GM21529 (cell line): ENCODE results near the gene LHFPL4.
"Not testable (repeated sequence)": the region's sequence is repeated elsewhere in the genome, so short reads cannot be mapped to it uniquely, and the experiment has no call there.

ENCODE experiments used
- ATAC-seq: cut with Tn5 transposase; IDR thresholded peaks from one replicate; pipeline ENCODE4 v1.9.1; 2021; ENCODE audit not compliant: unreplicated experiment

The LHFPL4 gene

GRCh38 chr3:9542182-9542581, 11.4 kb downstream of the LHFPL4 start:
- no peak for ATAC-seq

GRCh38 chr3:9536212-9536611, 17.4 kb downstream of the LHFPL4 start:
- ATAC-seq = no peak

GRCh38 chr3:9534429-9534828, 19.2 kb downstream of the LHFPL4 start:
- no peak for ATAC-seq

- no peak for ATAC-seq
Observed at GRCh38 chr3:9525078-9525477, 28.5 kb downstream of the LHFPL4 start.

GRCh38 chr3:9514956-9515355, 38.7 kb downstream of the LHFPL4 start:
- ATAC-seq = no peak

- ATAC-seq = no peak
Observed at GRCh38 chr3:9514306-9514705, 39.3 kb downstream of the LHFPL4 start.

- no peak for ATAC-seq
Observed at GRCh38 chr3:9512456-9513045, 41.1 kb downstream of the LHFPL4 start.

- no peak for ATAC-seq
Observed at GRCh38 chr3:9508781-9509180, 44.8 kb downstream of the LHFPL4 start.

- no peak for ATAC-seq
Observed at GRCh38 chr3:9507586-9508578, 45.7 kb downstream of the LHFPL4 start.

- no peak for ATAC-seq
Observed at GRCh38 chr3:9503283-9503682, 50.3 kb downstream of the LHFPL4 start.

GRCh38 chr3:9501226-9501625, 52.4 kb downstream of the LHFPL4 start:
- ATAC-seq = no peak

GRCh38 chr3:9500108-9501050, 53.2 kb downstream of the LHFPL4 start:
- peak; percentile 60 for ATAC-seq

- ATAC-seq = no peak
Observed at GRCh38 chr3:9499455-9500107, 54.0 kb downstream of the LHFPL4 start.

GRCh38 chr3:9498781-9499180, 54.8 kb downstream of the LHFPL4 start:
- no peak for ATAC-seq

- ATAC-seq = no peak
Observed at GRCh38 chr3:9497821-9498565, 55.6 kb downstream of the LHFPL4 start.

GRCh38 chr3:9496893-9497292, 56.7 kb downstream of the LHFPL4 start:
- ATAC-seq = no peak

GRCh38 chr3:9494036-9494435, 59.6 kb downstream of the LHFPL4 start:
- not testable (repeated sequence) for ATAC-seq

GRCh38 chr3:9491506-9491905, 62.1 kb downstream of the LHFPL4 start:
- ATAC-seq = no peak

GRCh38 chr3:9485248-9485647, 68.4 kb downstream of the LHFPL4 start:
- no peak for ATAC-seq

- ATAC-seq = no peak
Observed at GRCh38 chr3:9480265-9480664, 73.4 kb downstream of the LHFPL4 start.
